Skeletal muscle tissue (tissue), 4 donors: ENCODE measurements around the gene C10orf105. TPM values are rescaled to one million over a fixed set of nuclear protein-coding genes. Genes with fewer than 3 reads are reported as not detected.

Experiments used
- H3K27ac ChIP-seq: one replicate; pipeline ENCODE4 v1.7.0; 2013; ENCODE audit warnings: mild to moderate bottlenecking, low read depth, low read length, inconsistent platforms
- H3K27me3 ChIP-seq, 3 donors: one replicate each; pipeline ENCODE4 v1.7.0; 2013; ENCODE audit warnings: low read length in 3 of 3; ENCODE audit not compliant: control insufficient read depth in 3 of 3, insufficient read depth in 3 of 3
- H3K36me3 ChIP-seq, 3 donors: one replicate each; pipeline ENCODE4 v1.7.0; 2013; ENCODE audit warnings: low read length in 3 of 3; ENCODE audit not compliant: control insufficient read depth in 3 of 3, insufficient read depth in 3 of 3
- H3K4me1 ChIP-seq, 3 donors: one replicate each; pipeline ENCODE4 v1.7.0; 2013; ENCODE audit warnings: low read length in 3 of 3, mild to moderate bottlenecking in 3 of 3; ENCODE audit not compliant: control insufficient read depth in 3 of 3, insufficient read depth in 3 of 3
- H3K4me3 ChIP-seq, 3 donors: one replicate each; pipeline ENCODE4 v1.7.0; 2013; ENCODE audit warnings: low read length in 3 of 3
- H3K9ac ChIP-seq, 3 donors: one replicate each; pipeline ENCODE4 v1.7.0; 2013; ENCODE audit warnings: low read length in 3 of 3, mild to moderate bottlenecking in 3 of 3, moderate library complexity in 2 of 3, low read depth in 1 of 3
- H3K9me3 ChIP-seq, 3 donors: one replicate each; pipeline ENCODE4 v1.7.0; 2013; ENCODE audit warnings: low read length in 3 of 3; ENCODE audit not compliant: control insufficient read depth in 3 of 3
- total RNA-seq: library from RNA; depleted of rRNA; stranded (reverse); fragments of >200 nt; gene quantifications from one replicate; pipeline ENCODE4 v1.2.3, GENCODE V29; 2014
- donor health status: Osteomylitis.

C10orf105 gene
- total RNA-seq, 1 donor from 2014 or later = not detected

DNA sequence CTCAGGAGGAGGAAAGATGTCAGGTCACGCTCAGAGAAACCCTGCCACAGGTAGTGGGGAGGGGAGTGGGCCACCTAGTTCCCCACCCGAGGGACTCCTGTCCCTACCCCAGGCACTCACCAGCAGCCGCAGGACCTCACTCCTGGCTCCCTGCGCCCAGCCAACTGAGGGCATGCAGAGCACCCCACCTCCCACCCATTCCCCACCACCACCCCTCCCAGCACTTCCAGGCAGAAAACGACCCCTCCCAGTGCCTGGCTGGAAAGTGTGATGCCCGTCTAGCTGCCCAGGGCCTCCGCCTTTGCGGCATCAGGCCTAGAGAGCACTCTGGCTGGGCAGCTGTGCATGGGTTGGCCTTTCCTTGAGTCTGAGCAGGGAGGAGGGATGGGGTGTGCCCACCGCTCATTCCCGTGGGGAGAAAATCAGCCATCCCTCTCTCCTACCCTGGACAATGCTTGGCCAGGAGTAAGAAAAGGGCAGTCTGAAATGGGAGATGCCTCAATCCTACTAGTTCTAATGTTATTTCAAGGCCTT lies 1.3 kb downstream of the C10orf105 start:
- Histone ChIP-seq H3K4me1 (peaks cover 28 to 34% (median 34%) of the 10 kb centered on the region in 3 donors), H3K4me3 (no peak overlapping the region), H3K9me3 (no peaks in the 10 kb centered on the region), H3K27ac (no peak overlapping the region), H3K9ac (no peak overlapping the region), H3K36me3 (no peaks in the 10 kb centered on the region), H3K27me3 (no peaks in the 10 kb centered on the region)

GRCh38 chr10:71717551-71717951 lies 2.0 kb downstream of the C10orf105 start:
- Histone ChIP-seq H3K27me3 (no peaks in the 10 kb centered on the region), H3K4me1 (peaks cover 35 to 41% (median 37%) of the 10 kb centered on the region in 3 donors), H3K4me3 (no peak overlapping the region), H3K9me3 (no peaks in the 10 kb centered on the region), H3K36me3 (no peaks in the 10 kb centered on the region), H3K27ac (no peak overlapping the region), H3K9ac (peak overlapping the region in 1 of 3 donors; percentile 40)

GRCh38 chr10:71717056-71717455 lies 2.5 kb downstream of the C10orf105 start:
- H3K4me1 ChIP-seq = peaks cover 36 to 42% (median 39%) of the 10 kb centered on the region in 3 donors
- H3K27me3 ChIP-seq = no peaks in the 10 kb centered on the region
- H3K9ac ChIP-seq = no peak overlapping the region
- no peak overlapping the region for H3K27ac ChIP-seq
- H3K36me3 ChIP-seq = no peaks in the 10 kb centered on the region
- H3K9me3 ChIP-seq = no peaks in the 10 kb centered on the region
- no peak overlapping the region for H3K4me3 ChIP-seq

DNA sequence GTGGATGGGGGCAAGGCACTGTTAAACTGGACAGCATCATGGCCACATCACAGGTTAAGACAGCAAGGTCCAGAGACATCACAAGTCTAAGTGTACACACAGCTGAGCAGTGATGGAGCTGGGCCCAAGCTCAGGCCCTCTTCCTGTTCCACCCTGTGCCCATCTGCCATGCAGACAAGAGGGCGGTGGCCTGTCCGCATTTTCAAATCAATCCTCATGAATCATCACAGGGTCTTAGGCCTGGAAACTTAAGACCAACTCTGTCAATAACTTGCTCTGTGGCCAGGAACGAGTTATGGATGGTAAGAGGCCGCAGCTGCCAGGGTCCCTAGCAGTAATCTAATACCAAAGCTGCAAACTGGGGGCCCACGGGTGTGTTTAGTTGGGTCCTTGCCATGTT lies 3.2 kb downstream of the C10orf105 start:
- H3K9me3 ChIP-seq = no peaks in the 10 kb centered on the region
- no peak overlapping the region for H3K4me3 ChIP-seq
- H3K36me3 ChIP-seq = no peaks in the 10 kb centered on the region
- no peak overlapping the region for H3K9ac ChIP-seq
- H3K4me1 ChIP-seq = peaks cover 36 to 42% (median 39%) of the 10 kb centered on the region in 3 donors
- H3K27ac ChIP-seq = no peak overlapping the region
- no peaks in the 10 kb centered on the region for H3K27me3 ChIP-seq

GRCh38 chr10:71715860-71716259 lies 3.7 kb downstream of the C10orf105 start:
- Histone ChIP-seq H3K4me3 (no peak overlapping the region), H3K27ac (no peak overlapping the region), H3K9me3 (no peaks in the 10 kb centered on the region), H3K36me3 (no peaks in the 10 kb centered on the region), H3K27me3 (no peaks in the 10 kb centered on the region), H3K4me1 (peaks cover 36 to 42% (median 39%) of the 10 kb centered on the region in 3 donors), H3K9ac (no peak overlapping the region)

GRCh38 chr10:71715026-71715425 lies 4.6 kb downstream of the C10orf105 start:
- H3K9ac ChIP-seq = peak overlapping the region in 1 of 3 donors; percentile 54
- no peak overlapping the region for H3K4me3 ChIP-seq
- H3K4me1 ChIP-seq = peaks cover 36 to 42% (median 39%) of the 10 kb centered on the region in 3 donors
- H3K27ac ChIP-seq = no peak overlapping the region
- H3K27me3 ChIP-seq = no peaks in the 10 kb centered on the region
- no peaks in the 10 kb centered on the region for H3K36me3 ChIP-seq
- H3K9me3 ChIP-seq = no peaks in the 10 kb centered on the region

DNA sequence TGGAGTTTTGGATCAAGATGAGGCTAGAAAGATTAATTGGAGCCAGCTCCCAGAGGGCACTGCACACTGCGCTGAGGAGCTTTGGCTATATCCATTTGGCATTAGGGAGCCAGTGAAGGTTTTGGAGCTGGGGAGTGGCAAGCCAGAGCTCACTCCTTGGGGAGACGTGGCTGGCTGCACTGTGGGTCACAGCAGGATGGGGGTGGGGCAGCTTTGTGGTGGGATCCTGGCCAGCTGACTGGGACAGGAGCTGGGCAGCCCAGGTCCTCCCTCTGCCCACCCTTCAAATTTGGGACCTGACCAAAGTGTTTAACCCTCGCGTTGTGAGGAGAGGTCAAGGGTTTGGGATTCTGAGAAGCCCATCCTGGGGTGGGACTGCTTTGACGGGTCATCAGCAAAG lies 5.0 kb downstream of the C10orf105 start:
- H3K27me3 ChIP-seq = no peaks in the 10 kb centered on the region
- H3K4me3 ChIP-seq = no peak overlapping the region
- peak overlapping the region in 2 of 3 donors; percentile 54 to 66 for H3K9ac ChIP-seq
- H3K36me3 ChIP-seq = no peaks in the 10 kb centered on the region
- peaks cover 36 to 42% (median 39%) of the 10 kb centered on the region in 3 donors for H3K4me1 ChIP-seq
- H3K27ac ChIP-seq = peak overlapping the region; percentile 79
- no peaks in the 10 kb centered on the region for H3K9me3 ChIP-seq

DNA sequence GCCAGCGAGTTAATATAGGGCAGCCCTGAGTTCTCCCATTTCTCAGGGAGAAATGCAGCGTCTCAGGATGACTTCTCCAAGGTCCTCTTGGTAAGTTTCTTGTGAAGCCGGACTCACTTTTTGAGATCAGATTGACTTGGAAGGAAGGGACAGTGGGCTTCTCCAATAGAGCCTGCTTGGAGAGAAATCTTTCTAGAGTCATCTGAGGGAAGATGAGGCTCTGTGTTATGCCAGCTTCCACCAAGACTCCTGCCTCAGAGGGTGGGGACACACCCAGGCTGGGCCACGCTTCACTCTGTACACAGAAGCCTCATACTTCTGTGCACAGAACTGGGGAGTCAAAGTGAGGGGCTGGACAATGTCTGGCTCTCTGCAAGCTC lies 5.6 kb downstream of the C10orf105 start:
- Histone ChIP-seq H3K9me3 (no peaks in the 10 kb centered on the region), H3K36me3 (no peaks in the 10 kb centered on the region), H3K4me3 (peak overlapping the region in 1 of 3 donors; percentile 15), H3K4me1 (peaks cover 36 to 37% (median 36%) of the 10 kb centered on the region in 3 donors), H3K27me3 (no peaks in the 10 kb centered on the region), H3K27ac (peak overlapping the region; percentile 79), H3K9ac (peak overlapping the region; percentile 27 to 71 (median 66))

GRCh38 chr10:71713135-71714030 lies 6.2 kb downstream of the C10orf105 start:
- Histone ChIP-seq H3K9me3 (no peaks in the 10 kb centered on the region), H3K27ac (peak overlapping the region; percentile 79), H3K27me3 (no peaks in the 10 kb centered on the region), H3K9ac (peak overlapping the region; percentile 27 to 71 (median 66)), H3K4me1 (peaks cover 36 to 38% (median 36%) of the 10 kb centered on the region in 3 donors), H3K36me3 (no peaks in the 10 kb centered on the region), H3K4me3 (peak overlapping the region in 1 of 3 donors; percentile 15)

GRCh38 chr10:71712572-71713134 lies 6.9 kb downstream of the C10orf105 start:
- H3K9ac ChIP-seq = peak overlapping the region; percentile 23 to 71 (median 43)
- peak overlapping the region; percentile 79 for H3K27ac ChIP-seq
- no peaks in the 10 kb centered on the region for H3K36me3 ChIP-seq
- H3K4me3 ChIP-seq = no peak overlapping the region
- no peaks in the 10 kb centered on the region for H3K27me3 ChIP-seq
- H3K9me3 ChIP-seq = no peaks in the 10 kb centered on the region
- peaks cover 37 to 42% (median 42%) of the 10 kb centered on the region in 3 donors for H3K4me1 ChIP-seq
